Stimulated activated effector memory CD8-positive, alpha-beta T cell treated with anti-CD3 and anti-CD28 coated beads, Interleukin-12 subunit alpha, Interleukin-12 subunit beta, amount 100 ng/mL, for 72 hours (primary cell): ENCODE measurements around the gene SLC46A1.
A peak's percentile ranks its signal among the peaks of the same experiment; 100 is the strongest.
"Not testable (repeated sequence)": the region's sequence is repeated elsewhere in the genome, so short reads cannot be mapped to it uniquely, and the experiment has no call there.

Experiments
- ATAC-seq: fragments of 150-1000 bp; cut with Tn5 transposase; 2 replicates; pipeline ENCODE4 v1.10.0; 2021
- DNase-seq, 2 donors: peaks; one replicate each; pipeline ENCODE4 v3.0.0; 2021 to 2022; ENCODE audit warnings: low spot score in 2 of 2
- H3K27ac Mint-ChIP-seq: one replicate; pipeline ENCODE4 v1.8.0; 2022; ENCODE audit warnings: mild to moderate bottlenecking, mixed read lengths
- H3K36me3 Mint-ChIP-seq: one replicate; pipeline ENCODE4 v1.8.0; 2022; ENCODE audit warnings: mild to moderate bottlenecking, mixed read lengths
- H3K4me1 Mint-ChIP-seq: one replicate; pipeline ENCODE4 v1.8.0; 2022; ENCODE audit warnings: mixed read lengths
- H3K4me3 Mint-ChIP-seq: one replicate; pipeline ENCODE4 v1.8.0; 2022; ENCODE audit warnings: mild to moderate bottlenecking, mixed read lengths
- H3K9me3 Mint-ChIP-seq: one replicate; pipeline ENCODE4 v1.8.0; 2022; ENCODE audit warnings: mixed read lengths

SLC46A1 gene

GRCh38 chr17:28405632-28406472, at the start of gene SLC46A1:
Gene SLC46A1, minus strand, starts transcription at chr17:28406212. Its CDS starts 98 bp downstream, at chr17:28406114.
- Mint-ChIP-seq H3K27ac (peak within 1 kb of the TSS; percentile 50), H3K36me3 (peaks cover 9% of the 10 kb centered on the region), H3K4me3 (peak within 1 kb of the TSS; percentile 73), H3K4me1 (peaks cover 5% of the 10 kb centered on the region), H3K9me3 (no peaks in the 10 kb centered on the region)
- DNase-seq (peak; percentile 50 to 85), ATAC-seq (peak; percentile 89)

- no peak for ATAC-seq
- no peak for DNase-seq
- Mint-ChIP-seq H3K4me3 (no peak overlapping the region), H3K4me1 (no peaks in the 10 kb centered on the region), H3K9me3 (no peaks in the 10 kb centered on the region), H3K36me3 (no peaks in the 10 kb centered on the region), H3K27ac (no peak overlapping the region)
Measured at GRCh38 chr17:28449859-28450258, 43.8 kb upstream of the SLC46A1 start.

DNA sequence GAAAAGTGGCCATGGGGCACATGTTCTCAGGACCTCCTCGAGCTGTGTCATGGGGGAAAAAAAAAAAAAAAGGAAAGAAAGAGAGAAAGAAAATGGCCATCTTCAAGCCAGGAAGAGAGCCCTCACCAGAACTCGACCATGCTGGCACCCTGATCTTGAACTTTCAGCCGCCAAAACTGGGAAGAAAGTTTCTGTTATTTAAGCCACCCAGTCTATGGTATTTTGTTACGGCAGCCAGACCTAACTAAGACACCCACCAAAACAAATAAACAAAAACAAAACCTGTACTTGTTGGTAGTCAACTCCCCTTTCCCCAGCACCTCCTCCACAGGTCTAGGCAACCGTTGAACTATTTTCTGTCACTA, 41.4 kb upstream of the SLC46A1 start:
- no peak for ATAC-seq
- no peaks in the 10 kb centered on the region for H3K9me3 Mint-ChIP-seq
- no peak overlapping the region for H3K4me3 Mint-ChIP-seq
- no peaks in the 10 kb centered on the region for H3K36me3 Mint-ChIP-seq
- DNase-seq = no peak
- no peak overlapping the region for H3K27ac Mint-ChIP-seq
- H3K4me1 Mint-ChIP-seq = no peaks in the 10 kb centered on the region

GRCh38 chr17:28446716-28447395, 40.8 kb upstream of the SLC46A1 start:
- Mint-ChIP-seq H3K27ac (no peak overlapping the region), H3K4me1 (no peaks in the 10 kb centered on the region), H3K4me3 (no peak overlapping the region), H3K36me3 (no peaks in the 10 kb centered on the region), H3K9me3 (no peaks in the 10 kb centered on the region)
- no peak for ATAC-seq
- no peak for DNase-seq

DNA sequence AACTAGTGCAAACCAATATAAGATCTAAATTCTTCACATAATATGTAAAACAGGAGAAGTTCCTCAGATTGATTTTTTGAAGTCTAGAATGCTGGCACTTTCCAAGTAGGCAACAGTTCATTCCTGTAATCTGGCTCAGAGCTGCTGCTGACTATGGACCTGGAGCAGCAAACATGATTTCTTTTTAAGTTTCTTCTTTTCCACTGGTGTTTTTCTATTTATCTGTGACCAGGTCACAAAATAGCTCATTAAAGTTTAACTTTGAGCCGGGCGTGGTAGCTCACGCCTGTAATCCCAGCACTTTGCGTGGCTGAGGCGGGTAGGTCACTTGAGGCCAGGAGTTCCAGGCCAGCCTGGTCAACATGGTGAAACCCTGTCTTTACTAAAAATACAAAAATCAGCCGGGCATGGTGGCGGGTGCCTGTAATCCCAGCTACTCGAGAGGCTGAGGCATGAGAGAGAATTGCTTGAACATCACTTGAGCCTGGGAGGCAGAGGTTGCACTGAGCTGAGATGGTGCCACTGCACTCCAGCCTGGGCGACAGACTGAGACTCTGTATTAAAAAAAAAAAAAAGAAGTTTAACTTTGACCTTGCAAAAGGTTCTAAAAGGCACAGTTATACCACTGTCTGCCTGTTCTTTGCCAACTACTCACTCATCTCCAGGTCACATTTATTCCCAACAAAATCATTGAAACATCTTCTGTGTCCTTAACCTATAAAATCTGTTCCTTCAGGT, 38.1 kb upstream of the SLC46A1 start:
- DNase-seq = no peak
- no peak for ATAC-seq
- no peaks in the 10 kb centered on the region for H3K9me3 Mint-ChIP-seq
- no peaks in the 10 kb centered on the region for H3K4me1 Mint-ChIP-seq
- H3K27ac Mint-ChIP-seq = no peak overlapping the region
- no peak overlapping the region for H3K4me3 Mint-ChIP-seq
- no peaks in the 10 kb centered on the region for H3K36me3 Mint-ChIP-seq

GRCh38 chr17:28434326-28434725, 28.3 kb upstream of the SLC46A1 start:
- not testable (repeated sequence) for H3K36me3 Mint-ChIP-seq, H3K9me3 Mint-ChIP-seq, H3K27ac Mint-ChIP-seq

GRCh38 chr17:28433721-28434120, 27.7 kb upstream of the SLC46A1 start:
- Mint-ChIP-seq H3K4me1 (no peaks in the 10 kb centered on the region), H3K4me3 (no peak overlapping the region), H3K9me3 (no peaks in the 10 kb centered on the region), H3K27ac (no peak overlapping the region), H3K36me3 (no peaks in the 10 kb centered on the region)
- no peak for DNase-seq
- no peak for ATAC-seq

More at GRCh38 chr17:28434326-28434725, 28.3 kb upstream of the SLC46A1 start:
- not testable (repeated sequence) for DNase-seq, H3K4me1 Mint-ChIP-seq, ATAC-seq, H3K4me3 Mint-ChIP-seq

- not testable (repeated sequence) for DNase-seq, H3K9me3 Mint-ChIP-seq, H3K4me1 Mint-ChIP-seq, H3K36me3 Mint-ChIP-seq, ATAC-seq, H3K4me3 Mint-ChIP-seq, H3K27ac Mint-ChIP-seq
Measured at GRCh38 chr17:28427982-28428381, 22.0 kb upstream of the SLC46A1 start.

DNA sequence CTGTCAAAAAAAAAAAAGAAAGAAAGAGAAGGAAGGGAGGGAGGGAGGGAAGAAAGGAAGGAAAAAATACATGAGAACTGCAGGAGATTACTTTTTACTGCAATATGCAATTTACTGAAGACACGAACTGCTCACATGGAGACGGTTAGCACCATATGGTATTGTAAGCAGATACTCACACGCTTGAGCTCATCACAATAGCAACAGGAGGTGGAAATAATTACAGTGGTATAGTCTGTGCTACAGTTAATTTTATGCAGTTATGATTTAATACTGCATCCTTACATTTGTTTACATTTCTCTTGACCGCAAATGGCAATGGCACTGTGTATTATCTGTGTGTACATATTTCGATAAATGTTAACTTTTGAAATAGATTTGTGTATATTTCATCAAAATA, 21.4 kb upstream of the SLC46A1 start:
- Mint-ChIP-seq H3K9me3 (no peaks in the 10 kb centered on the region), H3K36me3 (no peaks in the 10 kb centered on the region), H3K27ac (no peak overlapping the region), H3K4me1 (no peaks in the 10 kb centered on the region), H3K4me3 (no peak overlapping the region)
- ATAC-seq (no peak), DNase-seq (no peak)

DNA sequence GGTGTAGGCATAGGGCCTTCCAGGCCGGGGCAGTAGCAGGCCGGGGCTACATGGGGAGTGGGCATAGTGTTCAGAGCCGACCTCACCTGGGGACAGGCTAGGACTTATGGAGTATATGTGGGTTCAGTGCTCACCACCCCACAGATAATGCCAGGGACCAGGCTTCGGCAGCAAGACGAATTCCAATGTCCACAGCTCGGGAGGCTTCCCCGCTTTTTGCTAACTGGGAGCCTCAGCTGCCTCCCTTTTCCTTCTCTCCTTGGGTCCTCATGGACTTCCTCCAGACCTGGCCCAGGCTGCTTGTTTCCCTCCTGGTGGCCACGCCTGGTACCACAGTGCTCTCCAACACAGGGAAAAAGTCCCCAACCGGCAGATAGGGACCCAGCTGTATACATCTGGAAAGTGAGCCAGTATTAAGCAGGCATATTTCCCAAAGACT, 20.1 kb upstream of the SLC46A1 start:
- H3K36me3 Mint-ChIP-seq = no peaks in the 10 kb centered on the region
- no peak overlapping the region for H3K4me3 Mint-ChIP-seq
- H3K9me3 Mint-ChIP-seq = no peaks in the 10 kb centered on the region
- no peak overlapping the region for H3K27ac Mint-ChIP-seq
- DNase-seq = no peak
- ATAC-seq = peak; percentile 42
- H3K4me1 Mint-ChIP-seq = no peaks in the 10 kb centered on the region

DNA sequence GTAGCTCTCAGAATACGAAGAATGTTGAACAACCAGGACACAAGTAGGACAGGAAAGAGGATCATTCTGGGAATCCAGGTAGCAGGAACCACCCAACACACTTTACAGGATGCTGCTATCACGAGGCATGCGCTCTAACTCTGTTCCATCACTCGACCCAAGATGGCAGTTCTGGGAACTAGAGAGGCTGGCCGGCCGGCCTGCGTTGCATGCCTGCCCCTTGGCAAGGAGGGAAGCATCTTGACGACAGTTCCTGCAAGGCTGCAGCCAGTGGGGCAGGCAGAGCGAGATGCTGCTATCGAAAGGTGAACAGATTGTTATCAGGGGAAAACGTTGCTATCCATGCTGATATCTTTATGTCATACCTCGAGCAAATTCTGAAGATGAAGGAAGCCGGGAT, 19.2 kb upstream of the SLC46A1 start:
- no peaks in the 10 kb centered on the region for H3K36me3 Mint-ChIP-seq
- DNase-seq (no peak), ATAC-seq (no peak)
- no peaks in the 10 kb centered on the region for H3K4me1 Mint-ChIP-seq
- H3K27ac Mint-ChIP-seq = no peak overlapping the region
- H3K9me3 Mint-ChIP-seq = no peaks in the 10 kb centered on the region
- H3K4me3 Mint-ChIP-seq = no peak overlapping the region

GRCh38 chr17:28421787-28422305, 15.8 kb upstream of the SLC46A1 start:
- Mint-ChIP-seq H3K36me3 (no peaks in the 10 kb centered on the region), H3K9me3 (no peaks in the 10 kb centered on the region), H3K27ac (peak overlapping the region; percentile 29), H3K4me1 (peaks cover 3% of the 10 kb centered on the region), H3K4me3 (no peak overlapping the region)
- ATAC-seq (no peak), DNase-seq (no peak)

GRCh38 chr17:28416703-28417311, 10.8 kb upstream of the SLC46A1 start:
- peak; percentile 33 to 73 for DNase-seq
- H3K9me3 Mint-ChIP-seq = no peaks in the 10 kb centered on the region
- ATAC-seq = peak; percentile 91
- H3K4me3 Mint-ChIP-seq = no peak overlapping the region
- peaks cover 7% of the 10 kb centered on the region for H3K4me1 Mint-ChIP-seq
- no peaks in the 10 kb centered on the region for H3K36me3 Mint-ChIP-seq
- H3K27ac Mint-ChIP-seq = no peak overlapping the region

GRCh38 chr17:28415886-28416285, 9.9 kb upstream of the SLC46A1 start:
- Mint-ChIP-seq H3K9me3 (no peaks in the 10 kb centered on the region), H3K36me3 (no peaks in the 10 kb centered on the region), H3K27ac (no peak overlapping the region), H3K4me1 (peaks cover 7% of the 10 kb centered on the region), H3K4me3 (no peak overlapping the region)
- ATAC-seq = no peak
- DNase-seq = no peak

GRCh38 chr17:28413804-28414203, 7.8 kb upstream of the SLC46A1 start:
- ATAC-seq (no peak), DNase-seq (no peak)
- no peak overlapping the region for H3K27ac Mint-ChIP-seq
- H3K4me3 Mint-ChIP-seq = no peak overlapping the region
- H3K4me1 Mint-ChIP-seq = peaks cover 7% of the 10 kb centered on the region
- no peaks in the 10 kb centered on the region for H3K36me3 Mint-ChIP-seq
- no peaks in the 10 kb centered on the region for H3K9me3 Mint-ChIP-seq
